MM.1S (cell line): ENCODE results near the gene GTF2IRD1.

ENCODE experiments used
- DNase-seq: peaks from one replicate; pipeline ENCODE4 v3.0.0-alpha.2; 2015
- H2AFZ ChIP-seq: fragments of 300-600 bp; sonication (generic); 2 replicates; pipeline ENCODE4 v1.6.0; 2016; ENCODE audit warnings: antibody characterized with exemption, low read length
- H3F3A ChIP-seq: fragments of 300-600 bp; sonication (generic); 2 replicates; pipeline ENCODE4 v1.6.1; 2016; ENCODE audit warnings: mild to moderate bottlenecking, antibody characterized with exemption, low read length, moderate library complexity, mixed read lengths; ENCODE audit not compliant: insufficient read depth
- H3K27ac ChIP-seq: fragments of 300-600 bp; sonication (generic); 2 replicates; pipeline ENCODE4 v1.5.1; 2016; ENCODE audit warnings: mild to moderate bottlenecking, low read length
- H3K27me3 ChIP-seq: fragments of 300-600 bp; sonication (generic); replicated peaks from 2 replicates; pipeline ENCODE4 v1.6.0; 2016; ENCODE audit warnings: low read length; ENCODE audit not compliant: insufficient read depth
- H3K36me3 ChIP-seq: fragments of 300-600 bp; sonication (generic); replicated peaks from 2 replicates; pipeline ENCODE4 v1.6.1; 2016; ENCODE audit warnings: mild to moderate bottlenecking, low read length, mixed read lengths; ENCODE audit not compliant: insufficient read depth
- H3K4me1 ChIP-seq: fragments of 300-600 bp; sonication (generic); 2 replicates; pipeline ENCODE4 v1.6.1; 2016; ENCODE audit warnings: low read length, mixed read lengths
- H3K4me2 ChIP-seq: fragments of 300-600 bp; sonication (generic); 2 replicates; pipeline ENCODE4 v1.6.0; 2016; ENCODE audit warnings: low read depth, low read length
- H3K4me3 ChIP-seq: fragments of 300-600 bp; sonication (generic); 2 replicates; pipeline ENCODE4 v1.5.1; 2016; ENCODE audit warnings: low read length, mixed read lengths
- H3K79me2 ChIP-seq: fragments of 300-600 bp; sonication (generic); 2 replicates; pipeline ENCODE4 v1.6.1; 2016; ENCODE audit warnings: mixed run types, low read length, mixed read lengths
- H3K9ac ChIP-seq: fragments of 300-600 bp; sonication (generic); 2 replicates; pipeline ENCODE4 v1.6.1; 2016; ENCODE audit warnings: low read length, mixed read lengths
- H3K9me2 ChIP-seq: fragments of 300-600 bp; sonication (generic); replicated peaks from 2 replicates; pipeline ENCODE4 v1.6.1; 2016; ENCODE audit warnings: mild to moderate bottlenecking, low read length, mixed read lengths; ENCODE audit not compliant: insufficient read depth
- H3K9me3 ChIP-seq: fragments of 300-600 bp; sonication (generic); replicated peaks from 2 replicates; pipeline ENCODE4 v1.6.1; 2016; ENCODE audit warnings: mild to moderate bottlenecking, low read length, mixed read lengths; ENCODE audit not compliant: insufficient read depth
- H4K20me1 ChIP-seq: fragments of 300-600 bp; sonication (generic); 2 replicates; pipeline ENCODE4 v1.6.1; 2016; ENCODE audit warnings: mild to moderate bottlenecking, low read length, moderate library complexity, mixed read lengths; ENCODE audit not compliant: insufficient read depth
- EZH2 ChIP-seq: fragments of 300-600 bp; sonication (generic); optimal IDR thresholded peaks from 2 replicates; pipeline ENCODE3; 2017; ENCODE audit warnings: low read depth, mild to moderate bottlenecking, antibody characterized with exemption, low read length, mixed read lengths
- EZH2phosphoT487 ChIP-seq: fragments of 300-600 bp; sonication (generic); IDR thresholded peaks from 2 replicates; pipeline ENCODE4 v1.6.1; 2018; ENCODE audit warnings: antibody characterized with exemption, low read length
- TF ChIP-seq, protein P1 (sequence below): fragments of 300-600 bp; sonication (generic); IDR thresholded peaks from 2 replicates; pipeline ENCODE4 v1.5.1; 2016; ENCODE audit warnings: antibody characterized with exemption, low read length, mixed read lengths

GTF2IRD1 gene

GRCh38 chr7:74587435-74588126 lies 133.9 kb downstream of the GTF2IRD1 start:
- no peak overlapping the region for H2AFZ ChIP-seq
- no peak overlapping the region for H3K27ac ChIP-seq

GRCh38 chr7:74590813-74591212 lies 137.1 kb downstream of the GTF2IRD1 start:
- no peak for DNase-seq
- Histone ChIP-seq H4K20me1 (no peaks in the 10 kb centered on the region), H3K27me3 (no peaks in the 10 kb centered on the region), H3K9me3 (no peaks in the 10 kb centered on the region), H3F3A (no peaks in the 10 kb centered on the region), H3K4me1 (no peaks in the 10 kb centered on the region), H3K9ac (no peak overlapping the region), H3K9me2 (no peaks in the 10 kb centered on the region), H3K4me2 (no peak overlapping the region), H3K36me3 (no peaks in the 10 kb centered on the region), H3K27ac (no peak overlapping the region), H3K4me3 (no peak overlapping the region), H3K79me2 (no peaks in the 10 kb centered on the region), H2AFZ (no peak overlapping the region)
- TF ChIP-seq, protein P1, sequence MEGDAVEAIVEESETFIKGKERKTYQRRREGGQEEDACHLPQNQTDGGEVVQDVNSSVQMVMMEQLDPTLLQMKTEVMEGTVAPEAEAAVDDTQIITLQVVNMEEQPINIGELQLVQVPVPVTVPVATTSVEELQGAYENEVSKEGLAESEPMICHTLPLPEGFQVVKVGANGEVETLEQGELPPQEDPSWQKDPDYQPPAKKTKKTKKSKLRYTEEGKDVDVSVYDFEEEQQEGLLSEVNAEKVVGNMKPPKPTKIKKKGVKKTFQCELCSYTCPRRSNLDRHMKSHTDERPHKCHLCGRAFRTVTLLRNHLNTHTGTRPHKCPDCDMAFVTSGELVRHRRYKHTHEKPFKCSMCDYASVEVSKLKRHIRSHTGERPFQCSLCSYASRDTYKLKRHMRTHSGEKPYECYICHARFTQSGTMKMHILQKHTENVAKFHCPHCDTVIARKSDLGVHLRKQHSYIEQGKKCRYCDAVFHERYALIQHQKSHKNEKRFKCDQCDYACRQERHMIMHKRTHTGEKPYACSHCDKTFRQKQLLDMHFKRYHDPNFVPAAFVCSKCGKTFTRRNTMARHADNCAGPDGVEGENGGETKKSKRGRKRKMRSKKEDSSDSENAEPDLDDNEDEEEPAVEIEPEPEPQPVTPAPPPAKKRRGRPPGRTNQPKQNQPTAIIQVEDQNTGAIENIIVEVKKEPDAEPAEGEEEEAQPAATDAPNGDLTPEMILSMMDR = no peak
- no peak for TF ChIP-seq EZH2
- TF ChIP-seq EZH2phosphoT487 = no peak

More at GRCh38 chr7:74587435-74588126, 133.9 kb downstream of the GTF2IRD1 start:
- no peak overlapping the region for H3K4me2 ChIP-seq
- no peak overlapping the region for H3K9ac ChIP-seq
- no peaks in the 10 kb centered on the region for H3F3A ChIP-seq
- H3K9me3 ChIP-seq = no peaks in the 10 kb centered on the region
- H3K27me3 ChIP-seq = no peaks in the 10 kb centered on the region
- H4K20me1 ChIP-seq = no peaks in the 10 kb centered on the region
- H3K9me2 ChIP-seq = no peaks in the 10 kb centered on the region
- no peaks in the 10 kb centered on the region for H3K79me2 ChIP-seq
- TF ChIP-seq EZH2 = no peak
- no peaks in the 10 kb centered on the region for H3K4me1 ChIP-seq
- no peak for DNase-seq
- no peaks in the 10 kb centered on the region for H3K36me3 ChIP-seq
- H3K4me3 ChIP-seq = no peak overlapping the region

DNA sequence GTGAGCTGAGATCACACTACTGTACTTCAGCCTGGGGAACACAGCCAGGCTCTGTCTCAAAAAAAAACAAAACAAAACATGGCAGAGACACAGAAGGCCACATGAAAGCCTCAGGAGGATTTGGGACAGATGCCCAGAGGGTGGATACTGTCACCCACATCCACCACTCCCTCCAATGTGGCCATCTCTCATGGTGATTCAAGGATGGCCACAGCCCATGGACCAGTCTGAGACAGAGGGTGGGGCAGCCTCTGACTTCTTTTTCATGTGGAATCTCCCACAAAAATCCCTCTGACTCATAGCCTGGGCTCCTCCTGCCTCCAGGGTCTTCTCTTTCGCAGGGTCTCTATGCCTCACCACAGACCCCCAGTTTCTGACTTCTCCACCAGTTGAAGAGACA lies 144.9 kb downstream of the GTF2IRD1 start:
- Histone ChIP-seq H3K4me1 (no peaks in the 10 kb centered on the region), H3K9ac (no peak overlapping the region), H3K27ac (no peak overlapping the region), H3F3A (no peaks in the 10 kb centered on the region), H3K9me3 (no peaks in the 10 kb centered on the region), H3K4me2 (no peak overlapping the region), H3K36me3 (no peaks in the 10 kb centered on the region), H2AFZ (no peak overlapping the region), H3K9me2 (no peaks in the 10 kb centered on the region), H3K27me3 (no peaks in the 10 kb centered on the region), H3K4me3 (no peak overlapping the region), H4K20me1 (no peaks in the 10 kb centered on the region), H3K79me2 (no peaks in the 10 kb centered on the region)
- DNase-seq = no peak
- TF ChIP-seq EZH2phosphoT487 (no peak), EZH2 (no peak)
- TF ChIP-seq, protein P1 = no peak

GRCh38 chr7:74599244-74599643 lies 145.5 kb downstream of the GTF2IRD1 start:
- Histone ChIP-seq H3K4me3 (no peak overlapping the region), H3K9me3 (no peaks in the 10 kb centered on the region), H3K4me2 (no peak overlapping the region), H3K27ac (no peak overlapping the region), H3K27me3 (no peaks in the 10 kb centered on the region), H3K9ac (no peak overlapping the region), H3K79me2 (no peaks in the 10 kb centered on the region), H3F3A (no peaks in the 10 kb centered on the region), H2AFZ (no peak overlapping the region), H3K36me3 (no peaks in the 10 kb centered on the region), H3K9me2 (no peaks in the 10 kb centered on the region), H3K4me1 (no peaks in the 10 kb centered on the region), H4K20me1 (no peaks in the 10 kb centered on the region)
- DNase-seq = no peak
- no peak for TF ChIP-seq EZH2phosphoT487
